DOHH2 (cell line): ENCODE measurements around the gene RAD1.
"Not testable (repeated sequence)": the region's sequence is repeated elsewhere in the genome, so short reads cannot be mapped to it uniquely, and the experiment has no call there.

Source experiments
- H3F3A ChIP-seq: fragments of 200-600 bp; sonication (generic), shearing (Covaris generic); 2 replicates; pipeline ENCODE4 v1.6.0; 2016; ENCODE audit warnings: antibody characterized with exemption, mild to moderate bottlenecking; ENCODE audit not compliant: control insufficient read depth, insufficient read depth
- H3K27ac ChIP-seq: fragments of 200-600 bp; sonication (generic); 2 replicates; pipeline ENCODE4 v1.5.1; 2014; ENCODE audit warnings: low read depth, mild to moderate bottlenecking, low read length, moderate library complexity
- H3K27me3 ChIP-seq: fragments of 200-600 bp; sonication (generic); 2 replicates; pipeline ENCODE4 v1.6.1; 2014; ENCODE audit warnings: mild to moderate bottlenecking, low read length, mixed read lengths; ENCODE audit not compliant: control insufficient read depth
- H3K36me3 ChIP-seq: fragments of 200-600 bp; sonication (generic); 2 replicates; pipeline ENCODE4 v1.6.1; 2014; ENCODE audit warnings: mild to moderate bottlenecking, low read length, moderate library complexity, mixed read lengths; ENCODE audit not compliant: control insufficient read depth
- H3K4me1 ChIP-seq: fragments of 200-600 bp; sonication (generic); 2 replicates; pipeline ENCODE4 v1.6.1; 2014; ENCODE audit warnings: mild to moderate bottlenecking, low read length, mixed read lengths; ENCODE audit not compliant: control insufficient read depth
- H3K4me2 ChIP-seq: fragments of 200-600 bp; sonication (generic); 2 replicates; pipeline ENCODE4 v1.6.0; 2014; ENCODE audit warnings: mild to moderate bottlenecking, low read length, moderate library complexity
- H3K4me3 ChIP-seq: fragments of 200-600 bp; sonication (generic); 2 replicates; pipeline ENCODE4 v1.5.1; 2014; ENCODE audit warnings: mild to moderate bottlenecking, low read length, mixed read lengths
- H3K79me2 ChIP-seq: fragments of 200-600 bp; sonication (generic); 2 replicates; pipeline ENCODE4 v1.6.1; 2014; ENCODE audit warnings: mild to moderate bottlenecking, low read length, mixed read lengths; ENCODE audit not compliant: control insufficient read depth
- H3K9me2 ChIP-seq: fragments of 200-600 bp; sonication (generic); replicated peaks from 2 replicates; pipeline ENCODE4 v1.6.1; 2014; ENCODE audit warnings: mild to moderate bottlenecking, low read length, mixed read lengths; ENCODE audit not compliant: control insufficient read depth
- H3K9me3 ChIP-seq: fragments of 200-600 bp; sonication (generic); 2 replicates; pipeline ENCODE4 v1.6.1; 2014; ENCODE audit warnings: antibody characterized with exemption, low read length, mixed read lengths; ENCODE audit not compliant: control insufficient read depth, insufficient read depth
- H4K20me1 ChIP-seq: fragments of 200-600 bp; sonication (generic); 2 replicates; pipeline ENCODE4 v1.6.0; 2014; ENCODE audit warnings: low read depth, mild to moderate bottlenecking, antibody characterized with exemption, low read length, moderate library complexity; ENCODE audit not compliant: control insufficient read depth, insufficient read depth
- CTCF ChIP-seq: fragments of 200-600 bp; sonication (generic); IDR thresholded peaks from one replicate; pipeline ENCODE4 v1.5.1; 2014; ENCODE audit warnings: antibody characterized with exemption, mild to moderate bottlenecking, low read depth, low read length; ENCODE audit not compliant: poor library complexity, severe bottlenecking
- EZH2phosphoT487 ChIP-seq: fragments of 200-600 bp; sonication (generic); IDR thresholded peaks from 2 replicates; pipeline ENCODE4 v1.6.1; 2017; ENCODE audit warnings: borderline replicate concordance, mild to moderate bottlenecking, antibody characterized with exemption, low read length, moderate library complexity, mixed read lengths

Gene RAD1

DNA sequence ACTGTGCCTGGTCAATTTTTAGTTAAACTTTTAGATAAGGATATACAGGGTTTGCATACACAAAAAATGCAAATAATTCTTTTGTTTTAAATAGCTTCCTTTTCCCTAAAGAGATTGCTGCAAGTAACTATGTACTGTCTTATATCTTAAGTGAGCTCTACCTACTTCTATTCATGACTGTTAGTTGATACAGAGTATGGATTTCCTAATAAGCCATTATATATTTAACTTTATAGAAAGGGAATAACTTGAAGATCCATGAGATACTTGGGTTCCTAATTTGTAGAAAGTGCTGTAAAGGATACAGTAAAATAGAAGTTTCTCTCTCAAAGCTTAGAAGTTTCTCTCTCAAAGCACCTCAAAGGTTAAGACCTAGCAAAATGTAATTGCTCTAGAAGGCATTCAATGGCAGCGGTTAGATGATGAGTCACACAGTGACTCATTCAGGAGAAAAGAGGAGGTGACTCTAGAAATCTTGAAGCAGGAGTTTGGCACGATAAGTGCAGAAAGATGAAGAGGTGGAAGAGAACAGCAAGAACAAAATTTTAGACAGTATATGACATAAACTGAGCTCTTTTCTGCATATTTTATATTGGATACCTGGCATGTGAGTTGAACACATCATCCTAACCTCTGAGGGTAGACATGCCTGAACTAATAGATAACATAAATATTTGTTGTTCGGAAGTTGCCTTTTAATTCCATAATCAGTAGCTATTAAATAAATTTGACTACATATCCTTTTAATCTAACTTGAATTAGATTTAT is 8.6 kb upstream of the RAD1 start:
- no peak for TF ChIP-seq CTCF
- TF ChIP-seq EZH2phosphoT487, result no peak
- Histone ChIP-seq H3K79me2 (peaks cover 49% of the 10 kb centered on the region), H3K9me2 (no peaks in the 10 kb centered on the region), H3K9me3 (no peaks in the 10 kb centered on the region), H3K4me2 (no peak overlapping the region), H3K4me1 (peaks cover 26% of the 10 kb centered on the region), H3K4me3 (no peak overlapping the region), H3K27ac (no peak overlapping the region), H3K27me3 (no peaks in the 10 kb centered on the region), H3K36me3 (peaks cover 88% of the 10 kb centered on the region), H4K20me1 (no peaks in the 10 kb centered on the region), H3F3A (peaks cover 70% of the 10 kb centered on the region)

DNA sequence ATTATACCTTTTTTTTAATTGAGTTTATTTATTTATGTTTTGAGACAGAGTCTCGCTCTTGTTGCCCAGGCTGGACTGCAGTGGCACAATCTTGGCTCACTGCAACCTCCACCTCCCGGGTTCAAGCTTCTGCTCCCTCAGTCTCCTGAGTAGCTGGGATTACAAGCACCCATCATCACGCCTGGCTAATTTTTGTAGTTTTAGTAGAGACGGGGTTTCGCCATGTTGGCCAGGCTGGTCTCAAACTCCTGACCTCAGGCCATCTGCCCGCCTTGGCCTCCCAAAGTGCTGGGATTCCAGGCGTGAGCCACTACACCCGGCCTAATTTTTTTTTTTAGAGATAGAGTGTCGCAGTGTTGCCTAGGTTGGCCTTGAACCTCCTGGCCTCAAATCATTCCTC is 8.0 kb upstream of the RAD1 start:
- H3K4me3 ChIP-seq, H4K20me1 ChIP-seq, H3K9me2 ChIP-seq, H3K9me3 ChIP-seq, H3K27ac ChIP-seq, H3K4me2 ChIP-seq, H3K27me3 ChIP-seq: not testable (repeated sequence)
- H3K36me3 ChIP-seq, result peaks cover 94% of the 10 kb centered on the region
- H3K4me1 ChIP-seq, result peaks cover 20% of the 10 kb centered on the region
- H3K79me2 ChIP-seq, result peaks cover 55% of the 10 kb centered on the region
- H3F3A ChIP-seq, result peaks cover 64% of the 10 kb centered on the region

- H3K27me3 ChIP-seq, result no peaks in the 10 kb centered on the region
- no peak overlapping the region for H3K4me2 ChIP-seq
- H3F3A ChIP-seq, result peaks cover 26% of the 10 kb centered on the region
- TF ChIP-seq EZH2phosphoT487, result no peak
- TF ChIP-seq CTCF, result no peak
- H3K27ac ChIP-seq, result no peak overlapping the region
- peaks cover 93% of the 10 kb centered on the region for H3K79me2 ChIP-seq
- H4K20me1 ChIP-seq, result no peaks in the 10 kb centered on the region
- peaks cover 16% of the 10 kb centered on the region for H3K4me1 ChIP-seq
- no peaks in the 10 kb centered on the region for H3K9me3 ChIP-seq
- H3K9me2 ChIP-seq, result no peaks in the 10 kb centered on the region
- H3K36me3 ChIP-seq, result peaks cover 94% of the 10 kb centered on the region
- H3K4me3 ChIP-seq, result no peak overlapping the region
These were observed 3.8 kb upstream of the RAD1 start for GRCh38 chr5:34919077-34919476.

DNA sequence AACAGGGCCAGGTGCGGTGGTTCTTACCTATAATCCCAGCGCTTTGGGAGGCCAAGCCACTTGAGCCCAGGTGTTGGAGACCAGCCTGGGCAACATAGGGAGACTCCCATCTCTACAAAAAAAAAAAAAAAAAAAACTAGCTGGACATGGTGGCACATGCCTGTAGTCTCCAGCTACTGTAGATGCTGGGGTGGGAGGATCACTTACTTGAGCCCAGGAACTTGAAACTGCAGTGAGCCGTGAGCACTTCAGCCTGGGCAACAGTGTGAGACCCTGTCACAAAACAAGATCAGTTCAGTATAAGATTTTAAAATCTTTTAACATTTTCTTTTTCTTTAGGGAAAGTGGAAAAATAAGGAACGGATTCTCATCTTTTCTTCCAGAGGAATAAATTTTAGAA is 2.7 kb upstream of the RAD1 start:
- peak overlapping the region; percentile 85 for H3K4me3 ChIP-seq
- H3K36me3 ChIP-seq, result peaks cover 94% of the 10 kb centered on the region
- H3F3A ChIP-seq, result peaks cover 20% of the 10 kb centered on the region
- no peak overlapping the region for H3K27ac ChIP-seq
- peaks cover 96% of the 10 kb centered on the region for H3K79me2 ChIP-seq
- H4K20me1 ChIP-seq, result no peaks in the 10 kb centered on the region
- TF ChIP-seq CTCF (no peak), EZH2phosphoT487 (no peak)
- no peaks in the 10 kb centered on the region for H3K9me3 ChIP-seq
- peaks cover 23% of the 10 kb centered on the region for H3K4me1 ChIP-seq
- H3K4me2 ChIP-seq, result peak overlapping the region; percentile 87
- no peaks in the 10 kb centered on the region for H3K9me2 ChIP-seq
- no peaks in the 10 kb centered on the region for H3K27me3 ChIP-seq
